ELR (cell line): ENCODE results near the gene WNK4.

Source experiments
- DNase-seq: peaks from one replicate; pipeline ENCODE4 v3.0.0-alpha.2; 2015; ENCODE audit warnings: low read depth

The WNK4 gene

DNA sequence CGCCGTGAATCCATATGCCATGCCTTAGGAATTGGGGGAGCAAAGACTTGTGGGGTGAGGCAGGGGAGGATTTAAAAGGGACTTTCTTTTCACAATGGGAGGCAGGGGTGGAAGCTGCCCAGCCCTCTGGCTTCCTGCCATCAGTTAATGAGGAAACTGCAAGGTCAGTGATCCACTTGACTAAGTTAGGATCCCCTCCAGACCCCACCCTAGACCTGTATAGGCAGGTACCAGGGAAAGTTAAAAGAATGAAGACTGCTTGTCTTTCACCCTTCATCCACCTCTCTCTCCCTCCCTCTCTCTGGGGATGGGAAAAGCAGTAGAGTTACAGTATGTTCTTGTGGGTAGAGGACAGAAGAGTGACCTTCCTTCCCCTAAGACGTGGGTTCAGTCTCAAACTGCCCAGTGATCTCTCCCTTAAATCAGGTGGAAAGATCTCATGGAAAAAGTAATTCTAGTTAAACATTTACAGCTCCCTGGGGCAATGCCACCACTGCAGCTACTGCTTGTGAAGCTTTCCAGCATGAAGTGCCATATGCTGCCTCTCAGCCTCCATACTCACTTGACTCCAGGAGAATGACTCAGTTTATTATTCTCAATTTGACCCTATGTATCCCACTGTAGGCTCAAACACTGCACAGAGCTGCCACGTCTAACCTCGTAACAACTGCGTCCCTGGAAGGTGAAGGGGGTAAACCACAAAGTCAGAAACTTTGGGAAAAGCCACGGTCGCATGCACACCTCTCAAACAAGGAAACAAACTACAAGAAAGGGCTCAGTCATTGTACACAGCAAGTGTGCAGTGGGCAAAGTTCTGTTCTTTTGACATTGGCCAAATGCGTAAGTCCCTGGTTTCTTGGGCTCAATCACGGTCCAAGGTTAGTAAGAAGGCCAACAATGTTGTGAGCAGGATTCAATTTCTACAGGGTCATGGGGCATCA is 16.9 kb downstream of the WNK4 start:
- peak; percentile 30 for DNase-seq

DNA sequence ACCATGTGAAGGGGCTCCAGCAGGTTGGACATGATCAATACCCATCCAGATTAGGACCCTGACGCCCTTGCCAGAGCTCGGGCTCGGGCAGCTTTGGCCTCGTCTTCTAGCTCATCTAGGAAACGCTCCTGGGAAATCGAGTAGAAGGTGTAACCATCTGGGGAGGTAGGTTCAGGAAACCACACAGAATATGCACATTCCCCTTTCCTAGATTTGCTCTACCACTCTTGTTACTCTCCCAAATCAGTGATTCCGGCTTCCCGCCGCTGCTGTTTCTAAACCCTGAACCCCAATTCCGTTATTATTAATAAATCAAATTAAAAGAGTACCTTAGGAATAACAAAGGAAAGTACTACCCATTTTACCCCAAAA is 17.6 kb downstream of the WNK4 start:
- peak; percentile 29 for DNase-seq

DNA sequence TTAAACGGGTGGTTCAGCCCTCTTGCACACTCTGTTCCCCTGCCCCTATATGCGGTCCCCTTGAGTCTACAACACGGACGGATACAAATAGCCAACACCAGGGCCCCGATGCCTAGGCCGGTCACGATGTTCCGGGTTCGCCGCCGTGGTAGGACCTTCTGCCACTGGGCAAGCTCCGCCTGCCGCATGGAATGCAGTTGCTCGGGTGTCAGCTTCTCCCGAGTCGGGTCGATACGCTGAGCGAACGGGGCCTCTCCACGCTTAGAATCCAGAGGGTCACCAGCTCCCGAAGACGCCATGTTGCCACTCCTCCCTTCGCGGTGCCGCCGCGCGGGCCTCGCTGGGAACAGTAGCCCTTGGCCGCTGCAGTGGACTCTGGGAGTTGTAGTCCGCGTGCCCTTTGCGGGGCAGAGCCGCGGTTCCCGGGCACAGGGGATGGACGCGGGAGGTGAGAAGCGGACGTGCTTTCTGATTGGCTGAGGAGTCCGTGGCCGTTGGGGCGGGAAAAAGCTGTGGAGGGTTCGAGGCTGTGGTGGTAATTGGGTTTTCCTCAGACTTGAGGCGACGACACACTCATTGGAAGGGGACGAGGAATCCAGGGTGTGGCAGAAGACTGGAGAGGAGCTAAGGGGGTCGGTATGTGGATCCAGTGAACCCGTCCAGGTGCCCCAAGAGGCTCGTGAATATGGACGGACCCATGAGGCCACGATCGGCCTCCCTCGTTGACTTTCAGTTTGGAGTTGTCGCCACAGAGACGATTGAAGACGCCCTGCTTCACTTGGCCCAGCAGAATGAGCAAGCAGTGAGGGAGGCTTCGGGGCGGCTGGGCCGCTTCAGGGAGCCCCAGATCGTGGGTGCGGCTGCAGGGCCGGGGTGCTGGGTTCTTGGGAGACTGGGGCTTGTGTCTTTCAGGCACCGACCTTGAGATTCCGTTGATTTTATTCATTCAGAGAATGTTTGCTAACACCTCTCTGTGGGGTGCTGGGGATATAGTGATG is 18.3 kb downstream of the WNK4 start, which contains the start of the genes CNTD1 and COA3:
TSS of gene CNTD1 (plus strand) at position 479 of the 998 bp plus-strand sequence. CDS start at position 686, 207 bp downstream.
TSS of gene COA3 (minus strand) at position 322 of the 998 bp plus-strand sequence. CDS start at position 299, 23 bp downstream.
- peak; percentile 93 for DNase-seq

DNA sequence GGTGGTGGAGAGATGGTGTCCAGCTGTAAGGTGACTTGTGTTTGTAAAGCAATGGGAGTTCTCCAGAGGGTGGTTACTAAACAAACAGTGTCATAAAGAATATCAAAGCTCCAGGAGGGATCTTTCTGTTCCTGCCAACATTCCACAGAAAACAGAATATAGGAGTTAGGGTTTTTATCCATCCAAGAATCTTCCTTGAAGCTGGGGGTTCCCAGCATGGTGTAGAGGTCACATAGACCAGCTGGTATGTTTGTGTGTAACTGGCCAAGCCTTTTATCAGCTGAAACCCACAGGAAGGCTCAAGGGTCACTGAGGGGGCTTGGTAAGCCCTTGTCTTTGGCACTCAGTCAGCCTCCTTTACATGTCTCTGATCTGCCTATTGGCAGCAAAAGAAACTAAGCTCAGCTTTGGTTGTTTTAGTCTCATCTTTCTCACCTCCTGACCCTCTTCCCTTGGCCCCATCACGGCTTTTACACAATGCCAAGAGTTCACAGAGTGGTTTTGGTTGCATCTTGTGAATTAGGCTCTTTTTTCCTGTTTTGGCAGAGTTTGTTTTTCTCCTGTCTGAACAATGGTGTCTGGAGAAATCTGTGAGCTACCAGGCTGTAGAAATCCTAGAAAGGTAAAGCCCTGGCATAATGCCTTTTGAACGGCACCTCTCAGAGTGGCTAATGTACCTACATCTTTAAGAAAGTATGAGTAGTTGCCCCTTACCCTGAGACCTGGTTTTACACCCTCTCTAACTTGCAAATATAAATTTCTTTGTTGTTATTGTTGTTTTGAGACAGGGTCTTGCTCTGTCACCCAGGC is 22.9 kb downstream of the WNK4 start:
- DNase-seq: no peak

DNA sequence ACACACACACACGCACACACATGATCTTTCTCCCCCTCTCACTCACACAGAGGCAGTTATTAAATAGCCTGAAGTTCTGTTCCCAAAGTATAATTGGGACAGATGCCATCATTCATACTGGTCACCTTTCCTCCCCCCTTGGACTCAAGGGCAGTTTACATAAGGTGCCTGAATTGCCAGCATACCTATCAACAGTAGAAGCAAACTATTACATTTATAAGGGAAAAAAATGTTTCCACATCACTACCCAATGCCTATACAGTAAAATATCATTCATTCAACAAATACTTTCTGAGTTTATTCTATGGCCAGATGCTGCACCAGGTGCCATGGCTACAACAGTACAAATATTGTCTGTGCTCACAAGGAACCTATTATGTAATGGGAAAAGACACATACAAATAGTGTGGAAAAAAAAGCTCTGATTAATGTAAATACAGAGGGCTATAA is 24.5 kb downstream of the WNK4 start:
- no peak for DNase-seq

DNA sequence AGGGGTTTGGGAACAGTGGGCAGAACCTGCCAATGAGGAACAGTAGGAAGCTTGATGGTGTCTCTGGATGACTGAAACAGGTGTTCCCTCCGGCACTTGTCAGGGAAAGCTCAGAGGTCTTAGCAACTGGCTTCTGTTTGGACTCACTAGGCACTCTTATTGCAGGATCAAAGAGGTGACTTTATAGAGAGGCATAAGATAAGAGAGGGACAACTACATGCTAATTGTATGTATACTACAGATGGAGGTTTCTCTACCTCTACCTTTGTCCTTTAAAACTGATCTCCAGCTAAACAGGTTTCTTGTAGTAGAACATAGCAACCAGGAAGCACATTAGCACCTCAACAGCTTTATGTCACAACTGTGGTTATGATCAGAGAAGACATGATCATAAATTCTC is 25.8 kb downstream of the WNK4 start:
- no peak for DNase-seq

DNA sequence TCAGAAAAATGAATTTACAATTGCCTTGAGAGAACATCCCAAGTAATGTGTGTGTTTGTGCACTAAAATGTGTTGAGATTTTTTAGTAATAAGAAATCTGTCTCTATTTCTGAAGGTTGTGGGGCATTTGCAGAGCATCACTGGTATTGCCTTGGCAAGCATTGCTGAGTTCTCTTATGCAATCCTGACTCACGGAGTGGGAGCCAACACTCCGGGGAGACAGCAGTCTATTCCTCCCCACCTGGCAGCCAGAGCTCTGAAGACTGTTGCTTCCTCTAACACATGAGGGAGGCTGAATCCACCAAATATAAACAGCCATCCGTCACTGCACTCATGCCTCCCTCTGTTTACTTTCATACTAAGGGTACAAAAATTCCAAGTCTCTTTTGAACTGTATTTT is 28.8 kb downstream of the WNK4 start:
- peak; percentile 86 for DNase-seq

DNA sequence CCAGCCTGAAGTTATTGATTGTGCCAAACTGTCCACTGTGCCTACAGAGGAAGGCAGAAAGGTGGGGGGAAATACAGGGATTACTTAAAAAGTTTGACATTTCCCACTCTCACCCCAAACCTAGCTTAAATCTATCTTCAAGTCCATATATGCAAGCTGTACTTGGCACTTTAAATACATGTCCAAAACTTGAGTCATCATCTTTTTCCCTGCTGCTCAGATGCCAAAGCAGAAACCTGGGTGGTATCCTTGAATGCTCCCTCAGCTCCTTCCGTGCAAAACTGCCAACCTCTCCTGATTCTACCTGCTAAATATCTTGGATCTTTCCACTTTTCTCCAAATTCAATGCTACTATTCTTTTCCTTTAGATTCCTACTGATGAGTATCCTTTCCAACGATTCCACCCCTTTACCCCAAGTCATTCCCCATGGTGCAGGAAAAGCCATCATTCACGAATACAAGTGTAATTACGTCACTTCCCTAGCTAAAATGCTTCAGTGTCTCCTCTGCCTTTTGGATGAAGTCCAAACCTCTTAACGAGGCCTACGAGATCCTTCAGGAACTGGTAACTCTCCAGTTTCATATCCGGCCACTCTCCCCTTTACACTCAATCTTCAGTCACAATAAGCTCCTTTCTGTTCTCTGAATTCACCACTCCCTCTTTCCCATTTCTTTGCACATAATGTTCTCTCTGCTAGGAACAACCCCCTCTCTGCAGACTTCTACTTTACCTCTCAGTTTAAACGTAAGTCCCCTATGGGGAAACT is 34.4 kb downstream of the WNK4 start:
- peak; percentile 98 for DNase-seq

DNA sequence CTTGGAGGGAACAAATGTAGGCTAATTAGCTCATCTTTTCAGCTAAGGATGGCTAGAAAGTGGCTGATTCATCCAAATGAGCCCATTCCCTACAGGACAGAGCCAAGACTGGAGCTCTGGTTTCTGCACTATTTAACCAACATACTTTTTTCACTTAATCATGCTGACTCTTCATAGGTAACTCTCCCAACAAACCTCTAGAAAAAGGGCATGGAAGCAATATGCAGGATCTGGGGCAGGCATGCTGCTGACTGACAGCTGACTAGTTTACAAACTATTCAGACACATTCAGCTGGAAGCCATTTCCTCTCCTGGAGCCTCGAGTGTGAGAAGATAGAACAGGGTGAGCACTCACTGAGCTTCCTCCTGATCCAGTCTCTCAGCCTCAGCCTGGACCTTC is 37.5 kb downstream of the WNK4 start:
- DNase-seq: peak; percentile 83

DNA sequence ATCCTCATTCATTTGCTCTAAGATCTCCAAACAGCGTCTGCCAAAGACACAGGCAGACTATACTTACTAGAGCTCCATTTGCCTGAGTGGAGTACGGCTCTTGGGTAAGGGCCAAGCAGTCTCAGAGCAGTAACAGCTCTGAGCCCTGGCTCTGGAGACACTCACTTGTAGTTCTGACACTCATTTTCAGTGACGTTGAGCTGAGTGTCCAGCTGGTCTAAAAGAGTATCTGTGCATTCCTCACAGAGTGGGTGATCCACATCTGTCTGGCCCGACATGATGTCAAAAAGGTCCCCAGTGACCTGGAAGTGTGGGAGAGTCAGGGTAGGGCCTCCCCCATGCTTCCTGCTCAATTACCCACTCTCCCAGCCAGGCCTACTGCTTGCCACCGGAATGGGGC is 38.0 kb downstream of the WNK4 start:
- DNase-seq: peak; percentile 37

DNA sequence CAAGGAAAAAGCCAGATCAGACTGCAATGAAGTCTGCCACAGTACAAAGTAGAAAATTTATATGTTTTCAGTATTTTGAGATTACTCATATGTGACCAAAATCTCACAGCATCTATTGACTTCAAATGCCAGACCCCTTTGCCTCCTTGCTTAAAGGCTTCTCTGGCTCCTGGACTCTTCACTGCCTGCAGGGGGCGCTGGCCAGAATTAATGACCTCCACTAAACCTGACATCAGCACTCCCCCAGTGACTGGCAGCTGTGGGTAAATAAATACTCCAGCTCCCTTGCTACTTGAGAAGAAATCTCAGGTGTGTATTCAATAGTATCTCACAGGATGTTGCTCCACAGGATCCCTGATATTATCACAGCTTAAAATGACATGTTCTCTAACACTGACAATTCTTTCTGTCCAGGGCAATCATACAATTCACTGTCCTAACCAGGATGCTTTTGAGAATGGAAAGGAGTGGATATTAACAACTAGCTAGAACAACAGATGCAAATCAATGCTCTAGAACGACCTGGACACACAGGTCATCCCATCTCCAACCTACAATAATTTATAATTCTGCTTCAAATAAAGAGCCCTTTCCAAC is 39.6 kb downstream of the WNK4 start:
- DNase-seq: peak; percentile 85

DNA sequence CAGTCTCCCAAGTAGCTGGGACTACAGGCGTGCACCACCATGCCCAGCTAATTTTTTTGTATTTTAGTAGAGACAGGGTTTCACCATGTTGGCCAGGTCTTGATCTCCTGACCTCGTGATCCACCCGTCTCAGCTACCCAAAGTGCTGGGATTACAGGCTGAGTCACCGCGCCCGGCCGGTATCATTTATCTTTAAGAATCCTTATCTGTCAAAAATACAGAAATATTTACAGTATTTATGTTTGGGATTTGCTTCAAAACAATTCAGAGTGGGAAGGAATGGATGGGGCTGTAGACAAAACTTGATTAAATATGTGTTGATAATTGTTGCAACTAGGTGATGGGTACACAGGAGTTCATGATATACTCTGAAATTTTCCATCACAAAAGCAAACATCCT is 40.8 kb downstream of the WNK4 start:
- DNase-seq: no peak

DNA sequence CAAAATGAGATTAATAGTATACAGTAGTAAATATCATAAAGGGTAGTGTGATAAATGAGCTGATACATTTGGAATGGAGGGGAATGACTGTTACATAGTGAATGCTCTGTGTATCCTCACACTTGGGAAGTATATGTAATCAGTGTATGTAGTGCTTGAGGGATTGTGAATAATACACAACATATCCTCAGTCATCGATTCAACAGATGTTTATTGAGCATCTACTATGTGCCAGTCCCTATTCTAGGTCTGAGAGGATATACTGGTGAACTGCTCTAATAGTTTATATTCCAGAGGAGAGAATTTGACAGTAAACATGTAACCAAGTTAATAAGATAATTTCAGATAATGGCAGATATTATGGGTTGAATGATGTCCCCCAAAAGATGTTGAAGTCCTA is 47.1 kb downstream of the WNK4 start:
- DNase-seq: no peak

DNA sequence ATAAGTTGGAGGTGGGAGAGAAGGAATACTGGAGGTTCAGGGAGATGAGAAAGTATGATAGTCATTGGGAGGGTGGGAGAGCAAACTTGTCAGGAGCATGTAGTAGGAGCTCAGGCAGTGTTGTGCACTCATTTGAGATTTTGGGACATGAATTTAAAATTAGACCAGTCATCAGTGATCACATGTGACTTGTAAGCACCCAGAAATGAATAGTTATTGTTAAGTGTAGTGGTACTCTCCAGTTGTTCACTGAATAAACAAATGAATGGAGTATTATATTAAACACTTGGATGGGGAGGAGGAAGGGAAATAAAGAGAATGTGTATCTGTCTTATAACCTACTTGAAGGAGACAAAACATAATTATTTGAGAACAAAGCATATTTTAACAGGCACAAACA is 50.6 kb downstream of the WNK4 start:
- no peak for DNase-seq

DNA sequence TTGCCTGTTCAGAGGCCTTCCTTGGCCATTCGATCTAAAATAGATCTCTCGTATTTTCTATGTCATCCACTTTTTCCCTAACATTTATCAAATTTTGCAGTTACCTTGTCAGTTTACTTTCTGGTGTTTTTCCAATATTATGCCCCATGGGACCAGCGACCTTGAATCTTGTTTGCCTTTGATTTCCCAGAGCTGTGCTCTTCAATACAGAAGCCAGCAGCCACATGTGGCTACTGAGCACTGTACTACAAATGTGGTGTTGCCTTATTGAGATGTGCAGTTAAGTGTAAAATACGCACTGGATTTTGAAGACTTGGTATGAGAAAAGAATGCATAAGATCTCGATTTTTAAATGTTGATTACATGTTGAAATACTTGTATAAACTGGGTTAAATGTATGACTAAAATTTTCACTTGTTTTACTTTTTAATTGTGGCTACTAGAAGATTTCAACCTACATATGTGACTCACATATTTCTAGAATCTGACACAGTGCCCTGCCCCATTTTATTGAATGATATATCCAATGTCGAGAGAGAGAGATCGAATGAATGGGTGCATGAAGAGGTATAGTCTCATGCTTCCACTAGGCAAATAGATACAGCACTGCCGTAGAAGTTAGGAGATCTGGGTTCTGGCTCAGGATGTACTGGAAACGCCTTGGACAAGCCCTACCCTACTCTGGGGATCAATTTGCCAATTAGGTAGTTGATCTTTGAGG is 52.0 kb downstream of the WNK4 start:
- DNase-seq: peak; percentile 50

DNA sequence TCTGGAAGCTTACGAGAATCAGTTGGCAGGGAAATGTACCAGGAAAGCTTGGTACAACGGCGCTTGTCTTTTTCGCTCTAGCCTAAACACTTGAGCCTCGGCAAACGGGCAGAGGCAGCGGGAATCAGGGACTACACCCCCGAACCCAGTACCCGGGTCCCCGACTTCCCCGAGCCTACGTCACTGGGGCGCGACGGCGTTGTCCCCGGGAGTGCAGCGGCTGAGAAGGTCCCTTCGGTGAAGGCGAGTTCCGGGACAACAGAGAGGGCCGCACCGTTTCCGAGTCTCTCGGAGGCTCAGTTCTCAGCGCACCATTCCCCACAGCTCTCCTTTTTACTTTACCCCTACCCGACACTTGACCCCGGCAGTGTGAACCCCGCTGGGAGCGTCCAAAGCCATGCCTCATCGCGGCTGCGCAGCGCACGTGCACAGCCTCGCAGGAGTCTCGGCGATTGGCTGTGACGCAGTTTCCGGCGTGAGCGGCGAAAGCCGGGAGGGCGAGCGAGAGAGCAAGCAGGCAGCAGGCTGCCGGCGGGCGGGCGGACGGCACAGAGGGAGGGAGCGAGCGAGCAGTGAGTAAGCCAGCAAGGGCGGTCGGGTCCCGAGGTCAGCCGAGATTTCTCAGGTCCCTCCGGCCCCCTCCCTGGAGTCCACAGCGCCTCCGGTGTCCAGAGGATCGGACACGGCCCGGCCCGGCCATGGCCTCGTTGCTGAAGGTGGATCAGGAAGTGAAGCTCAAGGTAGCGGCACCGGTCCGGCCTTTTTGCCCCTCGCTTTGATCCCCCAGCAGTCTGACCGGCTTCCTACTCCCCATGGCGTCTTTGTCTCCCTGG is 52.7 kb downstream of the WNK4 start, which contains the start of gene PSME3:
TSS of gene PSME3 (plus strand) at position 464 of the 833 bp plus-strand sequence. CDS start at position 699, 235 bp downstream.
- peak; percentile 95 for DNase-seq

DNA sequence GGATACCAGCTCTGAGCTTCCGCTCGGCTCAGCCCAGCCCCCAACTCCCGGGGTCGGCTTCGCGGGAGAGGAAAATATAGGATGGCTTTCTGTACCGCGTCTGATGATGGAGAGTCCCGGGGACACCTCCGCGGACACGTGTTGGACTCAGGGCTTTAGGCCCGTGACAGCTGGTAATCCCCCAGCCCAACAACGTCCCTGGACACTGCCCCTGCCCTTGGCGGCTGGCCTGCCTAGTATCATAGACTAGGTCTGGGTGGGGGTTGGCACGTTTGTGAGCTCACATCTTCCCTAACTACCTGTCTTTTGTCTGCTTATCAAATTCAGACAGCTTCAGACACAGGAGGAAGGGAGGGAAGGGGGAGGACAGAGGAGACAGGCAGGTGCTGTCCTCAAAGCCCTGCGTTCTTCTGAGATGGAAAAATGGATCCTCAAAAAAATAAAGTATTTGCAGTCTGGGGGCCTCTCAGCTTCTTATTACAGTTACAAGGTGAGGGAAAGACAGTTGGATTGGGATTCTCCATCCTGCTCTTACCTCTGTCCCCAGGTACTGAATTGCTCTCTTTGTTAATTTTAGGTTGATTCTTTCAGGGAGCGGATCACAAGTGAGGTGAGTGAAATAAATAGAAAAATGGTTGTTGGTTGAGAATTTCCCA is 53.5 kb downstream of the WNK4 start:
- no peak for DNase-seq

DNA sequence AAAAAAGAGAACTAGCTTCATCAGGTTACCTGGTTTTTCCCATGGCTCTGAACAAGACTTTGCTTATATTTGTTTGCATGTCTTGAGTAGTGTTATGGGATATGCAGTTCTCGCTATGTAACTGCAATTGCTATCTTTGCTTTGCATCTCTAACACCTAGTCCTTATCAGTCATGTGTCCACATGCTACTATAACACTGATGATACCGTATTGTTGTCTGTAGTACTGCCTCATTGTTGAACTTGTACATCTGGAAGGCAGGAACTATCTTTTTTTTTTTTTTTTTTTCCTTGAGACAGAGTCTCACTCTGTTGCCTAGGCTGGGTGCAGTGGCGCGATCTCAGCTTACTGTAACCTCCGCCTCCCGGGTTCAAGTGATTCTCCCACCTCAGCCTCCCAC is 55.3 kb downstream of the WNK4 start:
- no peak for DNase-seq
